Glutamatergic neuron (in vitro differentiated cells): ENCODE measurements around the gene HOXD8. TPM values are rescaled to one million over a fixed set of nuclear protein-coding genes. Genes with fewer than 3 reads are reported as not detected.

Experiments
- DNase-seq: peaks from one replicate; pipeline ENCODE4 v3.0.0; 2022
- H3K27ac Mint-ChIP-seq: one replicate; pipeline ENCODE4 v1.8.0; 2020; ENCODE audit warnings: mild to moderate bottlenecking, mixed read lengths, inconsistent platforms; ENCODE audit not compliant: unreplicated experiment
- H3K27me3 Mint-ChIP-seq: one replicate; pipeline ENCODE4 v1.8.0; 2020; ENCODE audit warnings: mild to moderate bottlenecking, moderate library complexity, mixed read lengths, inconsistent platforms; ENCODE audit not compliant: unreplicated experiment
- H3K36me3 Mint-ChIP-seq: one replicate; pipeline ENCODE4 v1.8.0; 2020; ENCODE audit warnings: mild to moderate bottlenecking, mixed read lengths, inconsistent platforms; ENCODE audit not compliant: unreplicated experiment
- H3K4me1 Mint-ChIP-seq: one replicate; pipeline ENCODE4 v1.8.0; 2020; ENCODE audit warnings: mild to moderate bottlenecking, low read depth, mixed read lengths, inconsistent platforms; ENCODE audit not compliant: unreplicated experiment
- H3K4me3 Mint-ChIP-seq: one replicate; pipeline ENCODE4 v1.8.0; 2020; ENCODE audit warnings: mild to moderate bottlenecking, mixed read lengths, inconsistent platforms; ENCODE audit not compliant: unreplicated experiment
- H3K9me3 Mint-ChIP-seq: one replicate; pipeline ENCODE4 v1.8.0; 2020; ENCODE audit warnings: mild to moderate bottlenecking, moderate library complexity, mixed read lengths, inconsistent platforms; ENCODE audit not compliant: unreplicated experiment
- total RNA-seq: library from RNA; stranded (reverse); fragmentation: NEBNext Ultra II Directional; extraction: Animal tissue kit (Norgen Biotek cat#: 25700); gene quantifications from one replicate; pipeline ENCODE4 v1.2.1, GENCODE V29; 2021; ENCODE audit not compliant: unreplicated experiment
- TF ChIP-seq, protein P1 (sequence below): fragments of 200-600 bp; sonication (generic); IDR thresholded peaks from one replicate; pipeline ENCODE4 v1.5.0; 2021; ENCODE audit not compliant: partially characterized antibody, unreplicated experiment

HOXD8 gene
- total RNA-seq, 1 donor from 2014 or later: 0.27 TPM

DNA sequence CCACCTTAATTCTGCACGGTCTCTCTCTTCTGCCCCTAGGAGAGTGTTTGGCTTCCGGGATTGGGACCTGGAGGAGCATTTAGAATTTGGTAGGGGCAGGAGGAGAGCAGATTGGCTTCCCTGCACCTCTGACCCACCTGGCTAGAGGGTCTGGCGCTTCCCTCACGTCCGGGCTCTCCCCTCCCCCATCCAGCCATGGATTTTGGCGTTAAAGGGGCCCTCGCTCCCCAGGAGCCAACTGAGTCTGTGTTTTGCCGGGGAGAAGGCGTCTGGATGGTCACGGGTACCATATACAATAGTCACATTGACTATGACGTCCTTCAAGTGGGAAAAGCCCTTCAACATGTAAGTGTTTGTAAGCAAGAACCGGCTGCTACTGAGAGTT is 34.2 kb downstream of the HOXD8 start:
- peaks cover 10% of the 10 kb centered on the region for H3K9me3 Mint-ChIP-seq
- no peaks in the 10 kb centered on the region for H3K4me1 Mint-ChIP-seq
- TF ChIP-seq, protein P1, sequence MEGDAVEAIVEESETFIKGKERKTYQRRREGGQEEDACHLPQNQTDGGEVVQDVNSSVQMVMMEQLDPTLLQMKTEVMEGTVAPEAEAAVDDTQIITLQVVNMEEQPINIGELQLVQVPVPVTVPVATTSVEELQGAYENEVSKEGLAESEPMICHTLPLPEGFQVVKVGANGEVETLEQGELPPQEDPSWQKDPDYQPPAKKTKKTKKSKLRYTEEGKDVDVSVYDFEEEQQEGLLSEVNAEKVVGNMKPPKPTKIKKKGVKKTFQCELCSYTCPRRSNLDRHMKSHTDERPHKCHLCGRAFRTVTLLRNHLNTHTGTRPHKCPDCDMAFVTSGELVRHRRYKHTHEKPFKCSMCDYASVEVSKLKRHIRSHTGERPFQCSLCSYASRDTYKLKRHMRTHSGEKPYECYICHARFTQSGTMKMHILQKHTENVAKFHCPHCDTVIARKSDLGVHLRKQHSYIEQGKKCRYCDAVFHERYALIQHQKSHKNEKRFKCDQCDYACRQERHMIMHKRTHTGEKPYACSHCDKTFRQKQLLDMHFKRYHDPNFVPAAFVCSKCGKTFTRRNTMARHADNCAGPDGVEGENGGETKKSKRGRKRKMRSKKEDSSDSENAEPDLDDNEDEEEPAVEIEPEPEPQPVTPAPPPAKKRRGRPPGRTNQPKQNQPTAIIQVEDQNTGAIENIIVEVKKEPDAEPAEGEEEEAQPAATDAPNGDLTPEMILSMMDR: no peak
- H3K27ac Mint-ChIP-seq: no peak overlapping the region
- no peak overlapping the region for H3K4me3 Mint-ChIP-seq
- H3K36me3 Mint-ChIP-seq: peaks cover 4% of the 10 kb centered on the region
- DNase-seq: no peak
- peaks cover 45% of the 10 kb centered on the region for H3K27me3 Mint-ChIP-seq

DNA sequence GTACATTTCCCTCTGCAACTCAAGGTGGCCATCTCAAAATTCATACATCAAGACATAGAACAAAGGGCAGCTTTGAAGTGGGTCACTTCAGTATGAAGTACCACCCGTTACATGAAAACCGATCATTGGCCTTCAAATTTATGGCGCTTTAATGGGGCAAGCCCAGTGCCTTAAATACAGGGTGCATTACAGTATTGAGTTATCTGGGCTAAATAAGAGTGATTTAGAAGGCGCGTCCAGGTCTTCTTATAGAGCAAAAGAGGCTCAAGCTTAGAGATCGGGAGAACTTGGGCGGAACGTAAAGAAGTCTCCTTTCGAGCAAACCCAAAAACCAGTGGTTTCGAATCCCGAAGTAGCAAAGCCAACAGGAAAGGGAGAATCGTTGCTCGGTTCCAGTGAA is 34.7 kb downstream of the HOXD8 start:
- TF ChIP-seq, protein P1: no peak
- Mint-ChIP-seq H3K4me3 (no peak overlapping the region), H3K27ac (no peak overlapping the region), H3K4me1 (no peaks in the 10 kb centered on the region), H3K9me3 (peaks cover 10% of the 10 kb centered on the region), H3K27me3 (peaks cover 45% of the 10 kb centered on the region), H3K36me3 (peaks cover 4% of the 10 kb centered on the region)
- no peak for DNase-seq

DNA sequence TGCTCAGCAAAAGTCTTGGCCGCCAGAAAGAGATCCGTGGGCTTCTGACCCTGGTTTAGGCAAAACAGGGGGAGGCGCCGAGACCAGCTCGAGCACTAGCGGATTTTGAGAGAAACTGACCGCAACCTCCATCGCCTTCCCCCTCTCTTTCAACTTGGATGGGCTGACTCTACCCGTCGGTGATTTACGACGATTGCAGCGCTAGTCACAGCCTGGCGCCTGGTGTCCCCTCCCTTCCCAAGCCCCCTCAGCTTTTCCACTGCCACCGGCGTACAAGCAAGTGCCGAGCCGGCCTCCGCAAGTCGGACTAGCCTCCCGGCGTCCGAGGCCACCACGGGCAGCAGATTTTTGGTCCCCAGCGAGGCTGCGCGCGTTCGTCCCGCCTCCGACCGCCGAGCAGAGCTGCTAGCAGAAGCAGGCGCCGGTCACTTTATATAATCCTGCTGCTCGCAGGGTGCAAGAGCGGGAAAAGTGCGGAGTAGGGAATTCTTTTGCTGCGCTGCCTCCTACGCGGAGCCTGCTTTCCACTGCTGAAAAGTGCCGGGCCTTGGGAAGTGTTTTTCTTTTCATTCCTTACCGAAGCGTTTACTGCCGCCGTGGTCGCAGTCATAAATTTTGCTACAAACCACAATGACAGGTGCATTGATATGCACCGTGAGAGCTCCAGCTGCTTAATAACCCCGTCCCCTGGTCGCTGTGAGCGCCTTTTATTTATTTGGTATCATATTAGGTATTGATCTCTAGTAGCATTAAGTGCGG is 35.3 kb downstream of the HOXD8 start:
- TF ChIP-seq, protein P1: no peak
- H3K4me1 Mint-ChIP-seq: no peaks in the 10 kb centered on the region
- no peak overlapping the region for H3K4me3 Mint-ChIP-seq
- H3K36me3 Mint-ChIP-seq: peaks cover 4% of the 10 kb centered on the region
- peaks cover 10% of the 10 kb centered on the region for H3K9me3 Mint-ChIP-seq
- H3K27ac Mint-ChIP-seq: no peak overlapping the region
- H3K27me3 Mint-ChIP-seq: peaks cover 45% of the 10 kb centered on the region
- DNase-seq: peak; percentile 36

DNA sequence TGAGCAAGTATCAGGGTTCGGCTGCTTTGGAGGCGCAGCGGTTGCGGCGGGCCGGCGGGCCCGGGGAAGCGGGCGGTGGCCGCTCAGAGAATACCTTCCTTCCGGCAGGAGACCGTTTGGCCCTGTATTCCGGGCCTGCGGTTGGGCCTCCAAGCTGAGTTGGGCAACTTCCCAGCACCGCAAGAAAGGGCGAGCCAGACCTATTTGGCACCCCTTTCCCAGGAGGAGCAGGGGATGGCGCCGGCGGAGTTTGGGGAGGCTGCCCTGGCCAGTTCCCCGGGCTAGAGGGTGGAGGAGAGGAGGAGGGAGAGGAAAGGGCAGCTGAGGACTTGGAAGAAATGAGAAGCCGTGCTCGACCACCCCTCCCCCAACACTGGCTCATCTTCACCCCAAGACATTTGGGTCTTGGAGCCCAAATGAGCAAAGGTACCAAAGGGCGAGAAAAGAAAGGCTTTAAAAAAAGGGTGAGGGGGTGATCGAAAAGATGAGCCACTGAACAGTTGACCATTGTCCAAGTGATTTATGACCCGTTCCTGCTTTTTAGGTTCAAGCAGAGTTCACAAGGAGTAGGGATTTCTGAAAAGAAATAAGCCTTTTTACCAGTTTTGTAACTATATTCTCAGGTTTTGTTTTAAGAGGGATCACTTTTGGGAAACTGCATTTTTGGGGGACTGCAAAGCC is 36.0 kb downstream of the HOXD8 start:
- Mint-ChIP-seq H3K36me3 (peaks cover 4% of the 10 kb centered on the region), H3K27ac (no peak overlapping the region), H3K9me3 (peaks cover 10% of the 10 kb centered on the region), H3K27me3 (peaks cover 44% of the 10 kb centered on the region), H3K4me3 (no peak overlapping the region), H3K4me1 (no peaks in the 10 kb centered on the region)
- TF ChIP-seq, protein P1: no peak
- DNase-seq: peak; percentile 22

DNA sequence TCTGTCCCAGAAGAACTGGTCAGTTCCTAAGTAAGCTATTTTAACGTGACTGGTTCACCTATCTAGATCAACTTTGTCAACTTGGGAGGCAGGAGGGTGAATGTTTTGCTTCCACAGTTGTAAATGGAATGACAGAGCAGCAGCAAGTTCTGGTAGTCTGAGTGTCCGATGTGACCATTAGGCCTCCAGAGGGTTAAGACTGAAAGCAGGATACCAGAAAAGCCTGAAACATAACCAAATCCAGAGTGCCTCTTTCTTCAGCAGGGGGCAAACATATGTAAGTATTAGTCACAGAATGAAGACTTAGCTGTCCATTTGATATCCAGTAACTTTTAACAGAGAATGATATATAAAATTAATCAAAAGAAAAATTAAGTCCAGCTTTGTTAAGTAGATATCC is 36.8 kb downstream of the HOXD8 start:
- peaks cover 8% of the 10 kb centered on the region for H3K9me3 Mint-ChIP-seq
- H3K27ac Mint-ChIP-seq: no peak overlapping the region
- TF ChIP-seq, protein P1: no peak
- no peaks in the 10 kb centered on the region for H3K4me1 Mint-ChIP-seq
- peaks cover 41% of the 10 kb centered on the region for H3K27me3 Mint-ChIP-seq
- H3K4me3 Mint-ChIP-seq: no peak overlapping the region
- DNase-seq: no peak
- H3K36me3 Mint-ChIP-seq: peaks cover 4% of the 10 kb centered on the region
